ENCODE data around the gene SH3BGRL2. TPM values are rescaled to one million over a fixed set of nuclear protein-coding genes. Genes with fewer than 3 reads are reported as not detected.
"Not testable (repeated sequence)": the region's sequence is repeated elsewhere in the genome, so short reads cannot be mapped to it uniquely, and the experiment has no call there.

The SH3BGRL2 gene
- total RNA-seq, 1 donor from 2014 or later: not detected

DNA sequence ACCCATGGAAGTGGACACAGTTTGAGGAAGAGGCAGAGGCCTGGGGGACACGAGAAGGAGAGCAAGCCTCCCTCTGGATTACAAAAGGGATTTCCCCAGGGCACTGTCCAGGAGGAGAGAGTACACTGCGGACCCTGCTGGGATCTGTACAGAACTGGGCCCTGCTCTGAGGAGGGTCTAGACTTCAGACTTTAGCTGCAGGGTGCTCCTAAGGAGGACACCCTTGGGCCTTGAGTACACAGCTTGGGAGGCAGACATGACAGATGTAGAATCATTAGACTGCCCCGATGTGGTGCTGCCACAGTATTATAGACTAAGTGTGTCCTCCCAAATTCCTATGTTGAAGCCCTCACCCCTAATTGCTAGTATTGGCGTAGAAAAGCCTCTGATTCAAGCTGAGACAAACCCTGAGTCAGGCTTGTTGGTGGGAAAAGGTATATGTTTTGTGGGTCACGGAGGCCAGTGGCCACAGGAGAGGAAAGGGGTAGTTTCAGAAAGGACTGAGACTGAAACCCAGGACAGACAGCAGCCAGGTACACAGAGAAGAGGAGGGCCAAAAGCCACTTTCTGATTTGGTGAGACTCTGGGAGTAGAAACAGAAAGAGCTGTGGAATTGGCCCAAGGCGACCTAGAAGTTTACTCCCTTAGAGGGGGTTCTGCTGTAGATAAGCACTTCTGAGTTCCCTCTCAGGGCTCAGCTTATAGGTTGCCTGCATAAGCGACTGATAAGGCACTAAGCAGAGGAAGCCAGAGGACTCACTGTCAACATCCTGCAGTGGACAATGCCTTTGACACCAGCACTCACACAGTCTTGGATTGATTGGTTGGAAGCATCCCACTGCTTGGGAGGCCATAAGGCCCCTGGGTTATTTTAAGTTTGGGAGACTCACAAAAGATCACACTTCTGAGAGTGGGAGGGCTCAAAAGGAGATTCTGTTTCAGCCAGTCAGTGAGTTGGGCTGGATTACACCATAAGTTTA is 16.5 kb upstream of the SH3BGRL2 start:
- ATAC-seq (ENCODE audit: low read depth) (no peak), DNase-seq (no peak)
- TF ChIP-seq, protein P1, sequence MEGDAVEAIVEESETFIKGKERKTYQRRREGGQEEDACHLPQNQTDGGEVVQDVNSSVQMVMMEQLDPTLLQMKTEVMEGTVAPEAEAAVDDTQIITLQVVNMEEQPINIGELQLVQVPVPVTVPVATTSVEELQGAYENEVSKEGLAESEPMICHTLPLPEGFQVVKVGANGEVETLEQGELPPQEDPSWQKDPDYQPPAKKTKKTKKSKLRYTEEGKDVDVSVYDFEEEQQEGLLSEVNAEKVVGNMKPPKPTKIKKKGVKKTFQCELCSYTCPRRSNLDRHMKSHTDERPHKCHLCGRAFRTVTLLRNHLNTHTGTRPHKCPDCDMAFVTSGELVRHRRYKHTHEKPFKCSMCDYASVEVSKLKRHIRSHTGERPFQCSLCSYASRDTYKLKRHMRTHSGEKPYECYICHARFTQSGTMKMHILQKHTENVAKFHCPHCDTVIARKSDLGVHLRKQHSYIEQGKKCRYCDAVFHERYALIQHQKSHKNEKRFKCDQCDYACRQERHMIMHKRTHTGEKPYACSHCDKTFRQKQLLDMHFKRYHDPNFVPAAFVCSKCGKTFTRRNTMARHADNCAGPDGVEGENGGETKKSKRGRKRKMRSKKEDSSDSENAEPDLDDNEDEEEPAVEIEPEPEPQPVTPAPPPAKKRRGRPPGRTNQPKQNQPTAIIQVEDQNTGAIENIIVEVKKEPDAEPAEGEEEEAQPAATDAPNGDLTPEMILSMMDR (IDR thresholded peaks at IDR 0.05): no peak
- Mint-ChIP-seq H3K9me3 (no peaks in the 10 kb centered on the region), H3K4me3 (no peak overlapping the region), H3K27me3 (peaks cover 2% of the 10 kb centered on the region), H3K27ac (no peak overlapping the region), H3K4me1 (no peaks in the 10 kb centered on the region), H3K36me3 (ENCODE audit: low read depth) (no peaks in the 10 kb centered on the region)
- intact Hi-C loops (cut with micrococcal nuclease): no loop called here
- POLR2A ChIA-PET: no interaction called here
- CTCF ChIA-PET: no interaction called here

GRCh38 chr6:79617518-79617941 is 13.6 kb upstream of the SH3BGRL2 start:
- H3K27me3 Mint-ChIP-seq: peaks cover 7% of the 10 kb centered on the region
- H3K36me3 Mint-ChIP-seq (ENCODE audit: low read depth): no peaks in the 10 kb centered on the region

GRCh38 chr6:79618425-79618824 is 12.7 kb upstream of the SH3BGRL2 start:
- DNase-seq; H3K27me3 Mint-ChIP-seq; CTCF ChIA-PET; H3K36me3 Mint-ChIP-seq (ENCODE audit: low read depth); H3K27ac Mint-ChIP-seq; POLR2A ChIA-PET; intact Hi-C loops (cut with micrococcal nuclease); ATAC-seq (ENCODE audit: low read depth); H3K9me3 Mint-ChIP-seq; H3K4me3 Mint-ChIP-seq; H3K4me1 Mint-ChIP-seq: not testable (repeated sequence)

More at GRCh38 chr6:79617518-79617941, 13.6 kb upstream of the SH3BGRL2 start:
- ChIA-PET POLR2A (no interaction called here), CTCF (no interaction called here)
- Mint-ChIP-seq H3K9me3 (no peaks in the 10 kb centered on the region), H3K4me1 (no peaks in the 10 kb centered on the region), H3K4me3 (no peak overlapping the region), H3K27ac (no peak overlapping the region)
- no peak for ATAC-seq (ENCODE audit: low read depth)
- no peak for DNase-seq
- TF ChIP-seq, protein P1 (IDR thresholded peaks at IDR 0.05): no peak
- intact Hi-C loops (cut with micrococcal nuclease): no loop called here

GRCh38 chr6:79621579-79621978 is 9.6 kb upstream of the SH3BGRL2 start:
- TF ChIP-seq, protein P1 (IDR thresholded peaks at IDR 0.05): no peak
- no peak for DNase-seq
- no peak overlapping the region for H3K27ac Mint-ChIP-seq
- intact Hi-C loops (cut with micrococcal nuclease): no loop called here
- no peak overlapping the region for H3K4me3 Mint-ChIP-seq
- no peaks in the 10 kb centered on the region for H3K9me3 Mint-ChIP-seq
- ATAC-seq (ENCODE audit: low read depth): no peak
- no peaks in the 10 kb centered on the region for H3K4me1 Mint-ChIP-seq
- H3K36me3 Mint-ChIP-seq (ENCODE audit: low read depth): no peaks in the 10 kb centered on the region
- ChIA-PET CTCF (no interaction called here), POLR2A (no interaction called here)
- peaks cover 7% of the 10 kb centered on the region for H3K27me3 Mint-ChIP-seq

- H3K4me1 Mint-ChIP-seq: no peaks in the 10 kb centered on the region
- intact Hi-C loops (cut with micrococcal nuclease): no loop called here
- CTCF ChIA-PET: no interaction called here
Measured at GRCh38 chr6:79622364-79622763, 8.8 kb upstream of the SH3BGRL2 start.

More at GRCh38 chr6:79622364-79622763, 8.8 kb upstream of the SH3BGRL2 start:
- no peak overlapping the region for H3K27ac Mint-ChIP-seq
- TF ChIP-seq, protein P1 (IDR thresholded peaks at IDR 0.05): no peak
- no peaks in the 10 kb centered on the region for H3K9me3 Mint-ChIP-seq
- H3K4me3 Mint-ChIP-seq: no peak overlapping the region
- DNase-seq (no peak), ATAC-seq (ENCODE audit: low read depth) (no peak)
- peaks cover 5% of the 10 kb centered on the region for H3K27me3 Mint-ChIP-seq
- POLR2A ChIA-PET: no interaction called here
- no peaks in the 10 kb centered on the region for H3K36me3 Mint-ChIP-seq (ENCODE audit: low read depth)

All from activated B cell treated with CpG ODN at 0.5 μM for 24 hours (primary cell).